MCF 10A (cell line): ENCODE results near the gene CXorf66. TPM values are rescaled to one million over a fixed set of nuclear protein-coding genes. Genes with fewer than 3 reads are reported as not detected.
"Not testable (repeated sequence)": the region's sequence is repeated elsewhere in the genome, so short reads cannot be mapped to it uniquely, and the experiment has no call there.

Source experiments
- BruUV-seq: library from RNA; stranded (reverse); fragments of 400-500 nt; replicated peaks from 2 replicates; lab custom pipeline; 2021; lab: Mats Ljungman, UMichigan
- CTCF ChIA-PET: fragments of 300-600 bp; sonication (Branson Sonifier 250); formaldehyde crosslinking; extraction: SDS; loops from one replicate; lab custom pipeline; 2021; ENCODE audit warnings: antibody characterized with exemption, inconsistent platforms; lab: Yijun Ruan, JAX
- POLR2A ChIA-PET: fragments of 300-600, 350-650 bp; sonication (Branson Sonifier 250); formaldehyde crosslinking; extraction: SDS; loops from one replicate; lab custom pipeline; 2020; ENCODE audit warnings: antibody characterized with exemption, inconsistent platforms; lab: Yijun Ruan, JAX
- DNase-seq: peaks from one replicate; pipeline ENCODE4 v3.0.0-alpha.2; 2018; ENCODE audit not compliant: unreplicated experiment
- H3K27ac Mint-ChIP-seq: one replicate; pipeline ENCODE4 v1.8.0; 2022; ENCODE audit warnings: mild to moderate bottlenecking, low read depth, mixed read lengths; ENCODE audit not compliant: unreplicated experiment
- H3K27me3 Mint-ChIP-seq: one replicate; pipeline ENCODE4 v1.8.0; 2022; ENCODE audit warnings: mixed read lengths; ENCODE audit not compliant: insufficient read depth, unreplicated experiment
- H3K36me3 Mint-ChIP-seq: one replicate; pipeline ENCODE4 v1.8.0; 2022; ENCODE audit warnings: mild to moderate bottlenecking, moderate library complexity, mixed read lengths; ENCODE audit not compliant: insufficient read depth, unreplicated experiment
- H3K4me1 Mint-ChIP-seq: one replicate; pipeline ENCODE4 v1.8.0; 2022; ENCODE audit warnings: mixed read lengths; ENCODE audit not compliant: insufficient read depth, unreplicated experiment
- H3K4me3 Mint-ChIP-seq: one replicate; pipeline ENCODE4 v1.8.0; 2022; ENCODE audit warnings: mild to moderate bottlenecking, moderate library complexity, mixed read lengths; ENCODE audit not compliant: unreplicated experiment
- H3K9me3 Mint-ChIP-seq: one replicate; pipeline ENCODE4 v1.8.0; 2022; ENCODE audit warnings: mixed read lengths; ENCODE audit not compliant: unreplicated experiment
- intact Hi-C: fragments of 100-400 bp; cut with micrococcal nuclease; formaldehyde crosslinking; loops from 2 replicates; pipeline ENCODE4 v1.14.1; 2022
- total RNA-seq: library from RNA; stranded (reverse); gene quantifications from 2 replicates; pipeline ENCODE4 v1.2.3, GENCODE V29; 2022
- TF ChIP-seq, protein P1 (sequence below): fragments of 200-600 bp; IDR thresholded peaks from one replicate; pipeline ENCODE4 v1.8.0; 2022; ENCODE audit warnings: antibody characterized with exemption, mild to moderate bottlenecking; ENCODE audit not compliant: unreplicated experiment

CXorf66 gene
- total RNA-seq, 1 experiment from 2014 or later, result not detected

DNA sequence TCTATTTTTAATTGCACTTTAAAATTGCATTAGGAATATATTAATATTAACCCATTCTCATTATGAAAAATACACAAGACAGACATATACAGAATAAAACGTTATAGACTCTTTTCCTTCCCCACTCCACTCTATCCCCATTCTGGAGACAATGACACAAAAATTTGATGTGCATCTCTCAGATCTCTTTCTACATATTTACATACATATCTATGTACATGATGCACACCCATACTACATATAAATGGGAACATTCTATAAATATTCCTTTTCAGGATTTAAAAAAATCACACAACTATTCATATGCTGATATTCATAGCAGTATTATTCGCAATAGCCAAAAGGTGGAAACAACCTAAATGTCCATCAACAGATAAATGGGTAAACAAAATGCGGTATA lies 2.4 kb upstream of the CXorf66 start:
- Mint-ChIP-seq H3K4me3 (no peak overlapping the region), H3K27ac (no peak overlapping the region)

DNA sequence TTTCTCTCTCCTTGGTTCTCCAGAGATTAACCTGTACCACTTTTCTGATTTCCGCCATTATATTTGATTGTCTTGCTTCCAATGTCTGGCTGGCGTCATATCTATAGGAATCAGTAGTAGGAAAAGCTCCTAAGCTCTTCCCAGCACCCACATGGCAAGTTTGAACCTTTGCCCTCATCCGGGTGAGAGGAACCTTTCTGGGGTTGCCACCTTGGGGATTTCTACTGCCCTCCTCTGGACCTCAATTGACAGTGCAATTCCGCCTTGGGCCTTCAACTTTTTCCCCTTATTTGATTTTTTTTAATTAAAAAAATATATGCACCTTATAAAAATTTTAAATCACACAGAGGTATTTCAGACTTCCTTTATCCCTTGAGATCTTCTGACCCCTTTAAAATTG lies 2.0 kb upstream of the CXorf66 start:
- Mint-ChIP-seq H3K4me1 (no peaks in the 10 kb centered on the region), H3K36me3 (no peaks in the 10 kb centered on the region), H3K9me3 (peaks cover 7% of the 10 kb centered on the region), H3K4me3 (no peak overlapping the region), H3K27ac (no peak overlapping the region), H3K27me3 (no peaks in the 10 kb centered on the region)
- intact Hi-C loops, result no loop called here
- ChIA-PET CTCF (interaction anchor here (0.6 to 1.0 kb wide), 2 partner anchors 25 to 1210 kb away, joined by 4 read pairs; no protein-coding TSS in a partner anchor), POLR2A (no interaction called here)
- TF ChIP-seq, protein P1, sequence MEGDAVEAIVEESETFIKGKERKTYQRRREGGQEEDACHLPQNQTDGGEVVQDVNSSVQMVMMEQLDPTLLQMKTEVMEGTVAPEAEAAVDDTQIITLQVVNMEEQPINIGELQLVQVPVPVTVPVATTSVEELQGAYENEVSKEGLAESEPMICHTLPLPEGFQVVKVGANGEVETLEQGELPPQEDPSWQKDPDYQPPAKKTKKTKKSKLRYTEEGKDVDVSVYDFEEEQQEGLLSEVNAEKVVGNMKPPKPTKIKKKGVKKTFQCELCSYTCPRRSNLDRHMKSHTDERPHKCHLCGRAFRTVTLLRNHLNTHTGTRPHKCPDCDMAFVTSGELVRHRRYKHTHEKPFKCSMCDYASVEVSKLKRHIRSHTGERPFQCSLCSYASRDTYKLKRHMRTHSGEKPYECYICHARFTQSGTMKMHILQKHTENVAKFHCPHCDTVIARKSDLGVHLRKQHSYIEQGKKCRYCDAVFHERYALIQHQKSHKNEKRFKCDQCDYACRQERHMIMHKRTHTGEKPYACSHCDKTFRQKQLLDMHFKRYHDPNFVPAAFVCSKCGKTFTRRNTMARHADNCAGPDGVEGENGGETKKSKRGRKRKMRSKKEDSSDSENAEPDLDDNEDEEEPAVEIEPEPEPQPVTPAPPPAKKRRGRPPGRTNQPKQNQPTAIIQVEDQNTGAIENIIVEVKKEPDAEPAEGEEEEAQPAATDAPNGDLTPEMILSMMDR, result no peak
- peak; percentile 22 for DNase-seq
- no TSS peak for BruUV-seq

More for the DNA sequence above, 2.4 kb upstream of the CXorf66 start:
- POLR2A ChIA-PET, result no interaction called here
- no peaks in the 10 kb centered on the region for H3K27me3 Mint-ChIP-seq
- H3K4me1 Mint-ChIP-seq, result no peaks in the 10 kb centered on the region
- TF ChIP-seq, protein P1, result no peak
- no peak for DNase-seq
- CTCF ChIA-PET, result no interaction called here
- H3K36me3 Mint-ChIP-seq, result no peaks in the 10 kb centered on the region
- intact Hi-C loops, result no loop called here
- BruUV-seq, result no TSS peak
- peaks cover 6% of the 10 kb centered on the region for H3K9me3 Mint-ChIP-seq

DNA sequence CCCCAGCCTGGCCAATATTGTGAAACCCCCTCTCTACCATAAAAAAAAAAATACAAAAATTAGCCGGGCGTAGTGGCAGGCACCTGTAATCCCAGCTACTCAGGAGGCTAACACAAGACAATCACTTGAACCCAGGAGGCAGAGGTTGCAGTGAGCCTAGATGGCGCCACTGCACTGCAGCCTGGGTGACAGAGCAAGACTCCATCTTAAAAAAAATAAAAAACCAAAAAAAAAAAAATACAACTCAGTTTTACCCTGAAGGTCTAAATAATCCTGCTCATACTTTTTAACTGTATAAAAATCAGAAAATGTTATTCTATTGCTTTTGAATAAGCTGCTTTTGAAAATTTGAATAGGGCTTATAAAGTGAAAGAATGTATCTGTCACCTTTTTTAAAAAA lies 838 bp upstream of the CXorf66 start:
- POLR2A ChIA-PET, H3K4me3 Mint-ChIP-seq, H3K27me3 Mint-ChIP-seq, DNase-seq, H3K9me3 Mint-ChIP-seq, H3K4me1 Mint-ChIP-seq, H3K27ac Mint-ChIP-seq, BruUV-seq, H3K36me3 Mint-ChIP-seq, intact Hi-C loops: not testable (repeated sequence)
- CTCF ChIA-PET, result interaction anchor here (0.6 to 0.7 kb wide), 4 partner anchors 12 to 1194 kb away, joined by 3 to 5 read pairs (median 4); no protein-coding TSS in a partner anchor

DNA sequence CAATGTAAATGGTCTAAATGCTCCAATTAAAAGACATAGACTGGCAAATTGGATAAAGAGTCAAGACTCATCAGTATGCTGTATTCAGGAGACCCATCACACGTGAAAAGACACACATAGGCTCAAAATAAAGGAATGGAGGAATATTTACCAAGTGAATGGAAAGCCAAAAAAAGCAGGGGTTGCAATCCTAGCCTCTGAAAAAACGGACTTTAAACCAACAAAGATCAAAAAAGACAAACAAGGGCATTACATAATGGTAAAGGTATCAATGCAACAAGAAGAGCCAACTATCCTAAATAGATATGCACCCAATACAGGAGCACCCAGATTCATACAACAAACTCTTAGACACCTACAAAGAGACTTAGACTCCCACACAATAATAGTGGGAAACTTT lies 4.2 kb downstream of the CXorf66 start:
- H3K27me3 Mint-ChIP-seq, POLR2A ChIA-PET, DNase-seq, H3K4me1 Mint-ChIP-seq, H3K27ac Mint-ChIP-seq, H3K36me3 Mint-ChIP-seq, CTCF ChIA-PET, H3K9me3 Mint-ChIP-seq, H3K4me3 Mint-ChIP-seq, BruUV-seq, intact Hi-C loops: not testable (repeated sequence)

DNA sequence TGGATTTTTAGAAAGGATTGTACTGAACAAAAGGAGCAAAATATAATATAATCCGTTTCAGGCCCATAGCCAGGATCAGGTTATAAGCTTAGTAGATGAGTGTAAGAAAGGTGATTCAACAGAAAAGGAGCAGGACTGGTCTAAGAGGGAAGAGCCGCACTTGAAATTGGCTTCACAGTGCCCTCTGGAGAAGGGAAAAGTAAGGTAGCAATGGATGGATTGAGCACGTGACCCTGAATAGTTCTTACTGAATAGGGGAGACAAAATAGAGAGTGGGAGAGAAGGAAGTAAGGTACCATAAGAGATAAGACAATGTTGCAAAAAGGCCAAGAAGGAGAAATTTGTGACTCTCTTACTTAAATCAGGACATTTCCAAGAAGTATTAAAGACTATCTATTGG lies 15.6 kb downstream of the CXorf66 start:
- ChIA-PET POLR2A (no interaction called here), CTCF (interaction anchor here (0.5 kb wide), 1 partner anchor 241 kb away, joined by 4 read pairs; no protein-coding TSS in a partner anchor)
- H3K36me3 Mint-ChIP-seq, result no peaks in the 10 kb centered on the region
- BruUV-seq, result no TSS peak
- no peak for DNase-seq
- H3K27ac Mint-ChIP-seq, result no peak overlapping the region
- H3K9me3 Mint-ChIP-seq, result no peaks in the 10 kb centered on the region
- no peaks in the 10 kb centered on the region for H3K27me3 Mint-ChIP-seq
- H3K4me1 Mint-ChIP-seq, result no peaks in the 10 kb centered on the region
- intact Hi-C loops, result no loop called here
- TF ChIP-seq, protein P1, result no peak
- H3K4me3 Mint-ChIP-seq, result no peak overlapping the region
